GM19035 (cell line): ENCODE measurements around the gene MYOZ3.

ENCODE experiments used
- ATAC-seq: cut with Tn5 transposase; IDR thresholded peaks from one replicate; pipeline ENCODE4 v1.9.1; 2021; ENCODE audit not compliant: unreplicated experiment

Gene MYOZ3

GRCh38 chr5:150658699-150659265 lies 2.3 kb upstream of the MYOZ3 start:
- no peak for ATAC-seq

- no peak for ATAC-seq
Measured at GRCh38 chr5:150659360-150660107, 1.5 kb upstream of the MYOZ3 start.

- no peak for ATAC-seq
Measured at GRCh38 chr5:150660108-150660831, 781 bp upstream of the MYOZ3 start.

GRCh38 chr5:150661821-150662596 lies 958 bp downstream of the MYOZ3 start:
- no peak for ATAC-seq

- ATAC-seq = no peak
Measured at GRCh38 chr5:150662731-150663516, 1.9 kb downstream of the MYOZ3 start.

GRCh38 chr5:150663936-150664335 lies 2.9 kb downstream of the MYOZ3 start:
- ATAC-seq = no peak

- no peak for ATAC-seq
Measured at GRCh38 chr5:150665044-150665443, 4.0 kb downstream of the MYOZ3 start.

GRCh38 chr5:150670275-150670947 lies 9.4 kb downstream of the MYOZ3 start:
- no peak for ATAC-seq

GRCh38 chr5:150670948-150671310 lies 9.9 kb downstream of the MYOZ3 start:
- no peak for ATAC-seq

GRCh38 chr5:150671509-150672236 lies 10.6 kb downstream of the MYOZ3 start:
- no peak for ATAC-seq

GRCh38 chr5:150672237-150672883 lies 11.3 kb downstream of the MYOZ3 start:
- ATAC-seq = no peak

GRCh38 chr5:150672884-150673275 lies 11.8 kb downstream of the MYOZ3 start:
- ATAC-seq = no peak

GRCh38 chr5:150674341-150674821 lies 13.3 kb downstream of the MYOZ3 start:
- ATAC-seq = no peak

GRCh38 chr5:150675069-150675468 lies 14.0 kb downstream of the MYOZ3 start:
- ATAC-seq = no peak

GRCh38 chr5:150676578-150676977 lies 15.5 kb downstream of the MYOZ3 start:
- ATAC-seq = no peak

- no peak for ATAC-seq
Measured at GRCh38 chr5:150689120-150689519, 28.1 kb downstream of the MYOZ3 start.

- no peak for ATAC-seq
Measured at GRCh38 chr5:150690760-150691159, 29.7 kb downstream of the MYOZ3 start.

GRCh38 chr5:150692276-150692675 lies 31.2 kb downstream of the MYOZ3 start:
- ATAC-seq = no peak

- no peak for ATAC-seq
Measured at GRCh38 chr5:150694612-150695011, 33.6 kb downstream of the MYOZ3 start.
